Fibroblast of lung (primary cell): ENCODE measurements around the gene FBL.

Experiments used
- EZH2 ChIP-seq: IDR thresholded peaks from 2 replicates; pipeline ENCODE4 v1.5.1; 2012; ENCODE audit warnings: low read length, control low read depth, mild to moderate bottlenecking; ENCODE audit errors: missing control alignments
- TF ChIP-seq, protein P1 (sequence below), 2 donors: IDR thresholded peaks in 1 of 2; conservative IDR thresholded peaks in 1 of 2; 1 replicate in 1 of 2; 2 replicates in 1 of 2; pipeline ENCODE4 v1.5.1; 2011 to 2012; ENCODE audit warnings: low read length in 2 of 2, control low read depth in 1 of 2, inconsistent platforms in 1 of 2, low read depth in 1 of 2, mild to moderate bottlenecking in 1 of 2

DNA sequence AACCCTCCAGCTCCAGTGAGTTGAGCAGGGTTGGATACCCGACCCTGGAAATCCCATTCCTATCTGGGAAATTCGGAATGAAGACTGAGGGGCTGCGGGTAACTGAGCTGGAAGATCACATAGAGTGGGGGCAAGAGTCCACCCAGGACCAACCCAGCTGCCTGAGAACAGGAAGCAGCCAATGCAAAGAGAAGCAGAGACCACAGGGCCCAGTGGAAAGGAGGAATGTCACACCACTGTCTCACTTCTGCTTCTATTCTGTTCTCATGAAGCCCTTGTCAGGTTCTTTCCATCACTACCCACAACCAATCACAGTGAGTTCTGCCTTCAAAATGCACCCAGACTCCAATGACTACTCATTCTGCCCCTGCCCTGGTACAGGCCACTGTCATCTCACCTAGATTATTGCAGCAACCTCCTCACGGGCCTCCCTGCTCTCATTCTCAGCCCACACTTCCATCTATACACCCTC is 27.5 kb downstream of the FBL start:
- TF ChIP-seq, protein P1, sequence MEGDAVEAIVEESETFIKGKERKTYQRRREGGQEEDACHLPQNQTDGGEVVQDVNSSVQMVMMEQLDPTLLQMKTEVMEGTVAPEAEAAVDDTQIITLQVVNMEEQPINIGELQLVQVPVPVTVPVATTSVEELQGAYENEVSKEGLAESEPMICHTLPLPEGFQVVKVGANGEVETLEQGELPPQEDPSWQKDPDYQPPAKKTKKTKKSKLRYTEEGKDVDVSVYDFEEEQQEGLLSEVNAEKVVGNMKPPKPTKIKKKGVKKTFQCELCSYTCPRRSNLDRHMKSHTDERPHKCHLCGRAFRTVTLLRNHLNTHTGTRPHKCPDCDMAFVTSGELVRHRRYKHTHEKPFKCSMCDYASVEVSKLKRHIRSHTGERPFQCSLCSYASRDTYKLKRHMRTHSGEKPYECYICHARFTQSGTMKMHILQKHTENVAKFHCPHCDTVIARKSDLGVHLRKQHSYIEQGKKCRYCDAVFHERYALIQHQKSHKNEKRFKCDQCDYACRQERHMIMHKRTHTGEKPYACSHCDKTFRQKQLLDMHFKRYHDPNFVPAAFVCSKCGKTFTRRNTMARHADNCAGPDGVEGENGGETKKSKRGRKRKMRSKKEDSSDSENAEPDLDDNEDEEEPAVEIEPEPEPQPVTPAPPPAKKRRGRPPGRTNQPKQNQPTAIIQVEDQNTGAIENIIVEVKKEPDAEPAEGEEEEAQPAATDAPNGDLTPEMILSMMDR (conservative IDR thresholded peaks at IDR 0.05 in 1 of 2, IDR thresholded peaks at IDR 0.05 in 1 of 2; ENCODE audit: low read depth in 1 of 2, low read length in 2 of 2) = no peak
- no peak for TF ChIP-seq EZH2
